Fibroblast of peridontal ligament (primary cell): ENCODE results near the gene SNAPC4.

Experiments
- DNase-seq: peaks from one replicate; pipeline ENCODE4 v3.0.0-alpha.2; 2010; ENCODE audit errors: extremely low read depth

Gene SNAPC4

GRCh38 chr9:136372561-136373299, 27.2 kb downstream of the SNAPC4 start:
- peak; percentile 67 for DNase-seq

- DNase-seq, result no peak
Observed at GRCh38 chr9:136372006-136372405, 28.0 kb downstream of the SNAPC4 start.

GRCh38 chr9:136371533-136371880, 28.5 kb downstream of the SNAPC4 start:
- no peak for DNase-seq

GRCh38 chr9:136370687-136371532, 29.1 kb downstream of the SNAPC4 start:
- no peak for DNase-seq

- no peak for DNase-seq
Observed at GRCh38 chr9:136370037-136370436, 29.9 kb downstream of the SNAPC4 start.

- DNase-seq, result no peak
Observed at GRCh38 chr9:136368190-136368589, 31.8 kb downstream of the SNAPC4 start.

- no peak for DNase-seq
Observed at GRCh38 chr9:136367296-136368145, 32.4 kb downstream of the SNAPC4 start.

GRCh38 chr9:136366826-136367225, 33.1 kb downstream of the SNAPC4 start:
- DNase-seq, result no peak

GRCh38 chr9:136365775-136366222, 34.2 kb downstream of the SNAPC4 start:
- no peak for DNase-seq

- DNase-seq, result no peak
Observed at GRCh38 chr9:136364942-136365774, 34.8 kb downstream of the SNAPC4 start.

GRCh38 chr9:136363949-136364748, 35.8 kb downstream of the SNAPC4 start:
- DNase-seq, result no peak

- peak; percentile 89 for DNase-seq
Observed at GRCh38 chr9:136363106-136363948, 36.6 kb downstream of the SNAPC4 start, which contains the start of gene DNLZ. TSS of gene DNLZ (minus strand) at chr9:136363744. CDS start at chr9:136363714, 30 bp downstream.

GRCh38 chr9:136362450-136362784, 37.6 kb downstream of the SNAPC4 start:
- no peak for DNase-seq

- DNase-seq, result no peak
Observed at GRCh38 chr9:136361754-136362449, 38.1 kb downstream of the SNAPC4 start.

GRCh38 chr9:136361047-136361753, 38.8 kb downstream of the SNAPC4 start:
- no peak for DNase-seq

- DNase-seq, result no peak
Observed at GRCh38 chr9:136359774-136360718, 39.9 kb downstream of the SNAPC4 start.

- no peak for DNase-seq
Observed at GRCh38 chr9:136358888-136359287, 41.1 kb downstream of the SNAPC4 start.
